Stromal cell of bone marrow (primary cell): ENCODE results near the gene TMEM50B.
A peak's percentile ranks its signal among the peaks of the same experiment; 100 is the strongest.
"Not testable (repeated sequence)": the region's sequence is repeated elsewhere in the genome, so short reads cannot be mapped to it uniquely, and the experiment has no call there.

ENCODE experiments used
- DNase-seq: peaks from one replicate; pipeline ENCODE4 v3.0.0-alpha.2; 2012; ENCODE audit warnings: low read depth

The TMEM50B gene

DNA sequence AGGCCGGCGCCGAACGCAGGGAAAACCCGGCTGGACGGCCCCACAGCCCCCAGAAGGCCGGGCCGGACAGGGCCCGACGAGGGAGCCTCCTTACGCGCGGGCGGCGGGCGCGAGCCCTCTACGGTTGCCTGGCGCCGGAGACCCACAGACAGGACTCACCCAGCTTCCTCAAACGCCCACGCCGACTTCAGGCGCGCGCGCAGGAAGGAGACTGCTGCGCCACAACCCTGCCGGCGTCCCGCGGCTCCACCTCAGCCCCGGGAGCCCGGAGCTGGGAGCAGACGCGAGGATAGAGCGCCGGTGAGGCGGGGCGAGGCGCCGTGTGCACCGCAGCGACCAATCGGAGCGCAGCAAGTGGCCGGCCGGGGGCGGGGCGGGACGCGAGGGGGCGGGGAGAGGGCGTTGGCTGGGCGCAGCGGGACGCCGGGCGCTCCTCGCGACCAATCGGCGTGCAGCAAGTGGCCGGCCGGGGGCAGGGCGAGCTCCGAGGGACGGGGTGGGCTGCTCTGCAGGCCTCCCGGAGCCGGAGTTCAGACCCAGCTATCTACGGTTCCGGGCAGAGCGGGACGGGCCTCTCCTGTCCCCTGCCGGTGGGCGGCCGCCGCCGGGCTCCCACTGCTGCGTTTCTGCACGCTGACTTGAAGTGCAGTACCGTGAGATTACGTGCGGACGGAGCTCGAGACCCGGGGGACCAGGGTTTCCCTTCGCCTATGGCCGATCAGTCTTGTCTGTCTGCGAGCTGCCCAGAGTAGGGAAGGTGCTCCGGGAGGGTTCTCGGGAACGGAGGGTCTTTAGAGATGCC is at the start of gene TMEM50B:
TMEM50B (minus strand) TSS at position 296 of the 802 bp plus-strand sequence. CDS start 11,089 bp downstream, outside the sequence.
- peak; percentile 92 for DNase-seq

DNA sequence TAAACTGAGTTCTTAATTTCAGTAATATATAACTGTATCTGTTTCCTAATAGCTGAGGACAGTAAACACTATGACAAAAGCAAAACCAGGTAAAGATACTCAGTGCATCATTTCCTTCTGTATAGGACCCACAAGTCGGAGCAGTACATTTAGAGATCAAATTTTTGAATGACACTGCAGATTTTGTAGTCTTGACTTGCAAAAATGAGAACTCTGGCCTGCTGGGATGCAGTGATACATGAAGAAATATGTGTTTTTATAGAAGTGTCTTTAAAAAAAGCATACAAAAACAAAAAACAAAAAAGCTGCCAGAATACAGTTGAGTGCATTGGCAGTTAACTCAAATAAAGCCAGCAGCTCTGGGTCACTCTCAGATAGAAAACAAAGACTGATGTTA is 43.2 kb upstream of the TMEM50B start:
- no peak for DNase-seq

- DNase-seq: no peak
Observed at GRCh38 chr21:33522297-33522952, 42.7 kb upstream of the TMEM50B start.

DNA sequence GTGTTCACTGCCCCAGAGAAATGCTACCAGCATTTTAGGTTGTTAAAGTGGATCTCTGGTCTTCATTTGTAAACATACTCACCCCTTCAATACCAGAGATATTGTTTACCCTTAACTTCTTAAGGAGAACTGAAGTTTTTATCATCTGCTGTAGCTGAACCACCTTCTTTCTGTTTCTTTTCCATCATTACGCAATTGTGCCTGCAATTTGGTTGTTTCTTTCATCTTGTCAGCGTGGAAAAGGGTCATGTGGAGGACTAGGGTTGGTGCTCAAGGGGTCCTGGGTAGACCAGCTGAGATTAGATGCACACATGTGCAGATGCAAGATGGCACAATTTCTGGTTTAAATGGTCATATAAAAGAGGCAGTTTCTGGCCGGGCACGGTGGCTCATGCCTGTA is 39.1 kb upstream of the TMEM50B start:
- no peak for DNase-seq

- peak; percentile 55 for DNase-seq
Observed at GRCh38 chr21:33514229-33514628, 34.5 kb upstream of the TMEM50B start.

DNA sequence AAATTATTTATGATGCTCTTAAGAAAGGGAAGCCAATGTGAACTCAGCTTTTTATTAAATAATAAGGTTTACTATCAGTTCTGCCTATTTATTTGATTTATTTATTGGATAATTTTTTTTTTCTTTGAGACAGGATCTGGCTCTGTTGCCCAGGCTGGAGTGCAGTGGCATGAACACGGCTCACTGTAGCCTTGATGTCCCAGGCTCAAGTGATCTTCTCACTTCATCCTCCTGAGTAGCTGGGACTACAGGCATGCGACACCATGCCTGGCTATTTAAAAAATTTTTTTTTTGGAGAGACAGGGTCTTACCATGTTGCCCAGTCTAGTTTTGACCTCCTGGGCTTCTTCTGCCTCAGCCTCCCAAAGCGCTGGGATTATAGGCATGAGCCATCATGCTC is 32.7 kb upstream of the TMEM50B start:
- DNase-seq: no peak

DNA sequence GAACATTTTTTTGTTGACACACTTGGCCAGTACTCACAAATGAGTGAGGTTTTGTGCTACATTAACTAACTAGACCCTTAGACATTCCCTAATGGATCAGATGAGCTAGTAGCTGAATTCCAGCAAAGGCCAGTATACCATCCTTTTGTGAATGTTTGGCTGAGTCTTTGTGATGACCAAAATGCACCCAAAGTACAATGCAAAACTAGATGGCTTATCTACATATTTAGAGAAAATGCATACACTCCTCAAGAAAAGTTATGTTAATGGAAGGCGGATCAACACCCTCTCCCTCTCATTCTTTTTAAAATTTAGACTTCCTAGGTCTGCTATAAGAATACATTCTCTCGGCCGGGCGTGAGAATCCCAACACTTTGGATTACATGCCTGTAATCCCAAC is 31.9 kb upstream of the TMEM50B start:
- no peak for DNase-seq

GRCh38 chr21:33510826-33511225 is 31.1 kb upstream of the TMEM50B start:
- DNase-seq: no peak

DNA sequence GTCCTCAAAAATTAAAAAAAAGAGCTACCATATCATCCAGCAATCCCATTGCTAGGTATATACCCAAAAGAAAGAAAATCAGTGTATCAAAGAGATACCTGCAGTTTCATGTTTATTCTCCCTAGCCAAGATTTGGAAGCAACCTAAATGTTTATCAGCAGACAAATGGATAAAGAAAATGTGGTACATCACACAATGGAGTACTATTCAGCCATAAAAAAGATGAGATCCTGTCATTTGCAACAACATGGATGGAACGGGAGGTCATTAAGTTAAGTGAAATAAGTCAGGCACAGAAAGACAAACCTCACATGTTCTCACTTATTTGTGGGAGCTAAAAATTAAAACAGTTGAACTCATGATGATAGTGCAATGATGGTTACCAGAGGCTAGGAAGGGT is 27.2 kb upstream of the TMEM50B start:
- not testable (repeated sequence) for DNase-seq

DNA sequence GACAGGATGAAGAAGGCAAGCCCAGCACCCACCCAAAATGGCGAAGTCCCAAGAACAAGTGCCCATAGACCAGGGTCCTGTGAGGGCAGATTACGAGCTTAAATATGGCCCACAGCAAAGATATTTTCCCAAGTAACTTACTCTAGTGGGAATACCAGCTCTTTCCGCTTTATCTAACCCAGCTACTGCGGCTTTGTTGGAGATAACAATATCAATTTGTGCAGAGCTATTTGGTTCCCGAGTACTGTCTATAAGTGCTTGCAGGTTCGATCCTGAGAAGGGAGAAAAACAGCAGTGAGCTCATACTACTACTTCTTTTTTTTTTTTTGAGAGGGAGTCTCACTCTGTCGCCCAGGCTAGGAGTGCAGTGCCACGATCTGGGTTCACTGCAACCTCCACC is 26.1 kb upstream of the TMEM50B start:
- DNase-seq: no peak

DNA sequence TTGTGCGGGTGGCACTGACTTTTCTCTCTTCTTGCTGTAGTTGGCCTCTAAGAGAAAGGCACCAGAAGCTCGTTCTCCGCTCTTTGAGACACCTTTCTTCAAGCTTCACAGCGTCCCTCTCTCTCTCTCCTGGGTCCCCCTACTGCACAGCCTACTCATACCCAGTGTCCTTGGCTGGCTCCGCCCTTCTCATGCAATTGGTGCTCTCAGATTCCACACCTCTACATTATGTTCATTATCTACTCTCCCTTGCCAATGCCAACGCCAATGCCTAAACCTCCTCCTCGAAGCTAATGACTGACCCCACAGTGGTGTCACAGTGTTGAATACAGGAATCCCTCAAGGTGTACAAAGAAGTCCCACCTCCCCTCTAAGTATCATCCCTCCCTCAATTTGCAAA is 16.6 kb upstream of the TMEM50B start:
- no peak for DNase-seq

- no peak for DNase-seq
Observed at GRCh38 chr21:33495743-33496142, 16.0 kb upstream of the TMEM50B start.

- DNase-seq: no peak
Observed at GRCh38 chr21:33493756-33494155, 14.0 kb upstream of the TMEM50B start.

GRCh38 chr21:33492571-33492970 is 12.8 kb upstream of the TMEM50B start:
- no peak for DNase-seq

DNA sequence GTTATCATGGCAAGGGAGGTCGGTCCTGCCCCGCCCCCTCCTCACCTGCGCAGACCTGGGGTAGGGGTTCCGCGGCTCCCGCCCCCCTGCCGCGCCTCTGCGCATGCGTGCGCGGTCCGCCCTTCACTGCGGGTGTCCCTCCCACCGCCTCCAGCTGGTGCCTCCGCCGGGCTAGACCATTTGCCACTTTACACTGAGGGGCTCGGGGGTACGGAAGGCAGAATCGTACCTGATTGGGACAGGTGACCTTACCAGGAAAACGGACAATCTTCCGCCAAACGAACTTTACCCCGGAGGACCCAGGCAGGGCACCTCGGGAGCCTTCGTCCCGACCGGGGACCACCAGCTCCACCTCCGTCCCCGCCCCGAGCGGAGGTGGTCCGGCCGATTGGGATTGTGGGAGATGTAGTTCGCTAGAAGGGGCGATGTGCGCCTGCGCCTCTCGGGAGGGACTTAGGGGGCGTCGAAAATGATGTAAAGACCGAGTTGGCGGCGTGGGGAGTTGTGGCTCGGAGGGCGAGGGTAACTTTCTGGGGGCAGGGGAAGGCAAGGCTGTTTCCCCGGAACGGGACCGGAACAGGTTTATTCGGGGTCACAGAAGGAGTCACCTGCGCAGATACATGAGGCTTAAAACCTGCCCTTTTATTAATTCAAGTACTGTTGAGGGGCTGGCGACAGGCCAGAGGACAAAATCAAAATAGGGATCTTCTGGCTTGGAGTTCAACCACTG is 11.8 kb upstream of the TMEM50B start, which contains the start of gene DNAJC28:
DNAJC28 (minus strand) TSS at position 344 of the 730 bp plus-strand sequence. CDS start 2,323 bp downstream, outside the sequence.
- DNase-seq: peak; percentile 84

DNA sequence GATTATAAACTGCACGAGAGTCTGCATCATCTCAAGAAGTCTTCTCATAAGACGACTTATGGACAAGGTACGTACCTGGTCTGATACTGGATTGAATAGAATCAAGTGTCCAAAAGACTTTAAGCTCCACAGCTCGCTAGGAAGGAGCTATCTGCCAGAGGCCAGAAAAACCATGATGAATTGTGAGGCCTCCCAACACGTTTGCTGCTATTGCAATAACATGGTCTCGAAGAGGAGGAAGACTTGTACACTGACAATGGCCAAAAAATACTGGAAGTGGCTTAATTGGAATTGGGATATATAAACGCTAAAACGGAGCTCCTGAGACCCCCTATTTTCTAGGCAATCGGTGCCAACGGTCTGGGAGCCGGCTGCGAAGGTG is 11.2 kb upstream of the TMEM50B start:
- DNase-seq: no peak

- DNase-seq: no peak
Observed at GRCh38 chr21:33488936-33489335, 9.2 kb upstream of the TMEM50B start.

- no peak for DNase-seq
Observed at GRCh38 chr21:33487996-33488395, 8.2 kb upstream of the TMEM50B start.

- DNase-seq: no peak
Observed at GRCh38 chr21:33481314-33481943, 1.7 kb upstream of the TMEM50B start.

- DNase-seq: no peak
Observed at GRCh38 chr21:33480481-33481103, 818 bp upstream of the TMEM50B start.

- no peak for DNase-seq
Observed at GRCh38 chr21:33478935-33479678, 667 bp downstream of the TMEM50B start.
